Uterus (tissue), 4 donors: ENCODE data around the gene UFC1. TPM values are rescaled to one million over a fixed set of nuclear protein-coding genes. Genes with fewer than 3 reads are reported as not detected.
A peak's percentile ranks its signal among the peaks of the same experiment; 100 is the strongest.

ENCODE experiments used
- DNase-seq, 2 donors: peaks; one replicate each; pipeline ENCODE4 v3.0.0-alpha.2; 2019 to 2020
- H3K27ac ChIP-seq, 2 donors: fragments of 200-600 bp; sonication (generic); 1 replicate in 1 of 2; 2 replicates in 1 of 2; pipeline ENCODE4 v1.5.1; 2016 to 2018
- H3K27me3 ChIP-seq, 2 donors: fragments of 200-600 bp; sonication (generic); one replicate each; pipeline ENCODE4 v1.5.1; 2018 to 2019; ENCODE audit warnings: control low read depth in 1 of 2
- H3K36me3 ChIP-seq, 2 donors: fragments of 200-600 bp; sonication (generic); one replicate each; pipeline ENCODE4 v1.5.1; 2019; ENCODE audit warnings: control low read depth in 1 of 2
- H3K4me1 ChIP-seq, 2 donors: fragments of 200-600 bp; sonication (generic); one replicate each; pipeline ENCODE4 v1.5.1; 2018 to 2019; ENCODE audit warnings: control low read depth in 1 of 2
- H3K4me3 ChIP-seq, 2 donors: fragments of 200-600 bp; sonication (generic); 1 replicate in 1 of 2; 2 replicates in 1 of 2; pipeline ENCODE4 v1.5.1; 2018 to 2019; ENCODE audit warnings: mild to moderate bottlenecking in 1 of 2
- H3K9me3 ChIP-seq, 2 donors: fragments of 200-600 bp; sonication (generic); one replicate each; pipeline ENCODE4 v1.5.1; 2019; ENCODE audit warnings: control low read depth in 1 of 2
- POLR2A ChIP-seq, 2 donors: fragments of 450-650 bp; IDR thresholded peaks; one replicate each; pipeline ENCODE4 v1.6.1; 2016; ENCODE audit warnings: antibody characterized with exemption in 2 of 2, mild to moderate bottlenecking in 1 of 2, moderate library complexity in 1 of 2
- intact Hi-C: fragments of 100-400 bp; cut with DNase I; formaldehyde crosslinking; loops from one replicate; pipeline ENCODE4 v1.15.1; 2023; ENCODE audit warnings: low total_unique reads
- total RNA-seq, 4 donors: library from RNA; depleted of rRNA in 3 of 4; stranded (reverse); fragments of >200 nt in 3 of 4; gene quantifications; one replicate each; pipeline versions ENCODE4 v1.1.0 to v1.2.4, GENCODE V29; 2014 to 2023
- TF ChIP-seq, protein P1 (sequence below), 4 experiments: fragments of 200-600 bp in 2 of 4; fragments of 450-650 bp in 2 of 4; sonication (generic) in 2 of 4; IDR thresholded peaks; one replicate each; pipeline ENCODE4 v1.5.1; 2016 to 2019; ENCODE audit warnings: antibody characterized with exemption in 4 of 4, mild to moderate bottlenecking in 2 of 4, moderate library complexity in 1 of 4
- donor health status: DM: yes; HTN: yes; CAD: no.

The UFC1 gene
- total RNA-seq, 4 donors from 2014 or later, result 2.0 to 111 (median 62.9) TPM

- no peak for TF ChIP-seq POLR2A (IDR thresholded peaks at IDR 0.05)
- TF ChIP-seq, protein P1, sequence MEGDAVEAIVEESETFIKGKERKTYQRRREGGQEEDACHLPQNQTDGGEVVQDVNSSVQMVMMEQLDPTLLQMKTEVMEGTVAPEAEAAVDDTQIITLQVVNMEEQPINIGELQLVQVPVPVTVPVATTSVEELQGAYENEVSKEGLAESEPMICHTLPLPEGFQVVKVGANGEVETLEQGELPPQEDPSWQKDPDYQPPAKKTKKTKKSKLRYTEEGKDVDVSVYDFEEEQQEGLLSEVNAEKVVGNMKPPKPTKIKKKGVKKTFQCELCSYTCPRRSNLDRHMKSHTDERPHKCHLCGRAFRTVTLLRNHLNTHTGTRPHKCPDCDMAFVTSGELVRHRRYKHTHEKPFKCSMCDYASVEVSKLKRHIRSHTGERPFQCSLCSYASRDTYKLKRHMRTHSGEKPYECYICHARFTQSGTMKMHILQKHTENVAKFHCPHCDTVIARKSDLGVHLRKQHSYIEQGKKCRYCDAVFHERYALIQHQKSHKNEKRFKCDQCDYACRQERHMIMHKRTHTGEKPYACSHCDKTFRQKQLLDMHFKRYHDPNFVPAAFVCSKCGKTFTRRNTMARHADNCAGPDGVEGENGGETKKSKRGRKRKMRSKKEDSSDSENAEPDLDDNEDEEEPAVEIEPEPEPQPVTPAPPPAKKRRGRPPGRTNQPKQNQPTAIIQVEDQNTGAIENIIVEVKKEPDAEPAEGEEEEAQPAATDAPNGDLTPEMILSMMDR (IDR thresholded peaks at IDR 0.05), result no peak
- DNase-seq, result peak in 1 of 2 donors; percentile 42
- Histone ChIP-seq H3K4me3 (peak overlapping the region in 1 of 2 donors; percentile 5), H3K4me1 (peaks cover 23 to 31% of the 10 kb centered on the region in 2 donors), H3K27ac (peak overlapping the region; percentile 98 to 99), H3K27me3 (no peaks in the 10 kb centered on the region), H3K36me3 (no peaks in the 10 kb centered on the region), H3K9me3 (no peaks in the 10 kb centered on the region)
- intact Hi-C loops, result no loop called here
Observed at GRCh38 chr1:161199506-161200139, 45.8 kb downstream of the UFC1 start.

- peak in 1 of 2 donors; percentile 45 for DNase-seq
- Histone ChIP-seq H3K36me3 (no peaks in the 10 kb centered on the region), H3K4me1 (peaks cover 23 to 31% of the 10 kb centered on the region in 2 donors), H3K4me3 (no peak overlapping the region), H3K27ac (peak overlapping the region; percentile 98 to 99), H3K27me3 (no peaks in the 10 kb centered on the region), H3K9me3 (no peaks in the 10 kb centered on the region)
- TF ChIP-seq, protein P1 (IDR thresholded peaks at IDR 0.05), result no peak
- TF ChIP-seq POLR2A (IDR thresholded peaks at IDR 0.05), result no peak
- intact Hi-C loops, result no loop called here
Observed at GRCh38 chr1:161200421-161200991, 46.7 kb downstream of the UFC1 start.

DNA sequence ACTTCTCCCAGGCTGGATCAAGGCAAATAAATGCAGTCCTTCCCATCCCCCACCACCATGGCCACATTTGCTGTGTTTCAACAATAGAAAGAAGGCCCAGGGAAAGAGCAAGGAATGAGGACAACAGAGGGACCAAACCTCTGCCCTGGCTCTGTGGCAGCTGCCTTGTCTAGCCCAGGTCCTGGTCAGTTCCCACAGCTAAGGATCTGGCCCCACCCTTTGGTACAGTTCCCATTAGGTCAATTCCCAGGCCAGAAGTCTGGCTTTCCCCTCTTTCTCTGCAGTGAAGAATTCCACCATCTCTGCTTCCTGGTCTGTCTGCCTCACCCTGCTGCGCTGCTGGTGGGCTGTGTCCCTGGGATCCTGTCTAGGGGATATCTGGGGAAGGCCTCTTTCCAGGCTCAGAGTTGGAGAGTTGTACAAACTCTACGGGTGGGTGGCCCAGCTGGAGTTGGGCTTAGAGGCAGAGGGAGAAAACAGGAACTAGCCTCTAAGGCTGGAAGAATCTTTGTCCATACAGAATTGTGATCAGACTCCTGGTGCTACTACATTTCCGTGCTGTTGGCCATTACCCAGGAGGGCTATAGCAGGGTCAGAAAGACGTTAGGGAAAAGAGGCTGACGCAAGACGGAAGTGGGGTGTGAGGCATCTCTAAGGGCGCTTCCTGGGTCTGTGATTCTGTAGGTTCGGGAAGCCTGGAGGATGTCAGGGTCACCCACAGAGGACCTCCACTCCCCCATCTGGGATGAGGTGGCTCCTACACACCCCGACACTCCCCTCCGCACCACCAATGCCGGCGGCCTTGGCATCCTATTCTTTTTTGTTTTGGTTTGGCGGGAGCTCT, 47.4 kb downstream of the UFC1 start:
- intact Hi-C loops, result no loop called here
- Histone ChIP-seq H3K9me3 (no peaks in the 10 kb centered on the region), H3K4me3 (peak overlapping the region; percentile 90 to 94), H3K27ac (peak overlapping the region; percentile 98 to 99), H3K36me3 (no peaks in the 10 kb centered on the region), H3K27me3 (no peaks in the 10 kb centered on the region), H3K4me1 (peaks cover 23 to 36% of the 10 kb centered on the region in 2 donors)
- DNase-seq, result peak; percentile 76 to 84
- peak in 1 of 2 donors; percentile 8 for TF ChIP-seq POLR2A (IDR thresholded peaks at IDR 0.05)
- TF ChIP-seq, protein P1 (IDR thresholded peaks at IDR 0.05), result peak in 1 of 4 experiments; percentile 4

GRCh38 chr1:161201836-161202712, 48.3 kb downstream of the UFC1 start, which contains the start of gene NDUFS2:
NDUFS2 (plus strand) TSS chr1:161202367; CDS start chr1:161202386, 19 bp downstream.
- Histone ChIP-seq H3K27me3 (no peaks in the 10 kb centered on the region), H3K36me3 (no peaks in the 10 kb centered on the region), H3K9me3 (no peaks in the 10 kb centered on the region), H3K27ac (peak within 1 kb of the TSS; percentile 98 to 99), H3K4me1 (peaks cover 27 to 35% of the 10 kb centered on the region in 2 donors), H3K4me3 (peak within 1 kb of the TSS; percentile 90 to 94)
- intact Hi-C loops, result no loop called here
- TF ChIP-seq POLR2A (IDR thresholded peaks at IDR 0.05), result peak; percentile 52 to 76
- TF ChIP-seq, protein P1 (IDR thresholded peaks at IDR 0.05), result no peak
- peak; percentile 98 to 100 for DNase-seq
